OCI-LY3 (cell line): ENCODE measurements around the gene PLEKHA7.

Experiments used
- CTCF ChIP-seq: fragments of 200-600, 300-600 bp; sonication (generic); IDR thresholded peaks from 2 replicates; pipeline ENCODE4 v1.5.1; 2014; ENCODE audit warnings: antibody characterized with exemption, low read length, low read depth
- EZH2phosphoT487 ChIP-seq: fragments of 200-600 bp; shearing (Covaris generic); IDR thresholded peaks from 2 replicates; pipeline ENCODE4 v1.6.1; 2018; ENCODE audit warnings: antibody characterized with exemption, mixed run types, low read depth

GRCh38 chr11:16862726-16863125 is 151.5 kb downstream of the PLEKHA7 start:
- TF ChIP-seq CTCF = no peak
- no peak for TF ChIP-seq EZH2phosphoT487
